Upper lobe of left lung (tissue), 6 donors: ENCODE results near the gene KIF23. TPM values are rescaled to one million over a fixed set of nuclear protein-coding genes. Genes with fewer than 3 reads are reported as not detected.

Experiments
- ATAC-seq, 2 donors: fragments of 200-7000 bp; cut with Tn5 transposase; one replicate each; pipeline ENCODE4 v1.9.1; 2022; ENCODE audit warnings: mild to moderate bottlenecking in 2 of 2, moderate library complexity in 2 of 2; ENCODE audit not compliant: low FRiP score in 2 of 2
- DNase-seq, 2 donors: peaks; one replicate each; pipeline ENCODE4 v3.0.0-alpha.2; 2019 to 2020
- H3K27ac ChIP-seq, 4 donors: fragments of 200-600 bp; sonication (generic); one replicate each; pipeline ENCODE4 v1.5.1; 2016 to 2019
- H3K27me3 ChIP-seq, 4 donors: fragments of 200-600 bp; sonication (generic); one replicate each; pipeline ENCODE4 v1.5.1; 2017 to 2019
- H3K36me3 ChIP-seq, 4 donors: fragments of 200-600 bp; sonication (generic); one replicate each; pipeline ENCODE4 v1.5.1; 2016 to 2019
- H3K4me1 ChIP-seq, 4 donors: fragments of 200-600 bp; sonication (generic); one replicate each; pipeline ENCODE4 v1.5.1; 2018 to 2019
- H3K4me3 ChIP-seq, 4 donors: fragments of 200-600 bp; sonication (generic); one replicate each; pipeline ENCODE4 v1.5.1; 2017 to 2019; ENCODE audit warnings: mild to moderate bottlenecking in 2 of 4, moderate library complexity in 1 of 4
- H3K9me3 ChIP-seq, 4 donors: fragments of 200-600 bp; sonication (generic); one replicate each; pipeline ENCODE4 v1.5.1; 2018 to 2019
- CTCF ChIP-seq, 6 experiments: fragments of 450-650 bp in 4 of 6; fragments of 200-600 bp in 2 of 6; sonication (generic) in 2 of 6; IDR thresholded peaks; one replicate each; pipeline ENCODE4 v1.5.1; 2016 to 2019; ENCODE audit warnings: antibody characterized with exemption in 6 of 6
- EP300 ChIP-seq, 4 donors: sonication (generic); formaldehyde crosslinking; IDR thresholded peaks; one replicate each; pipeline ENCODE4 v1.5.1; 2017; ENCODE audit warnings: antibody characterized with exemption in 4 of 4, control low read depth in 2 of 4
- POLR2A ChIP-seq, 4 donors: fragments of 450-650 bp; IDR thresholded peaks; one replicate each; pipeline ENCODE4 v1.5.1; 2016 to 2017; ENCODE audit warnings: antibody characterized with exemption in 4 of 4, mild to moderate bottlenecking in 2 of 4
- POLR2AphosphoS5 ChIP-seq, 2 donors: sonication (generic); formaldehyde crosslinking; IDR thresholded peaks; one replicate each; pipeline ENCODE4 v1.5.1; 2017; ENCODE audit warnings: antibody characterized with exemption in 2 of 2
- WGBS, 2 donors: methylation state at CpG; one replicate each; pipeline ENCODE4 v1.1.5; 2017 to 2018; 5-methylcytosine and 5-hydroxymethylcytosine counted together
- total RNA-seq, 6 donors: library from RNA; depleted of rRNA in 4 of 6; stranded (reverse); fragments of >200 nt in 4 of 6; gene quantifications; one replicate each; pipeline versions ENCODE4 v1.1.0 to v1.2.1, GENCODE V29; 2016 to 2021
- donor health status: DM: no; HTN: no; CAD: no; lungs with moderate emphysema.
- donor health status: DM: no; HTN: yes; CAD: no; lungs with severe emphysema.

Gene KIF23
- total RNA-seq, 6 donors from 2014 or later = 1.0 to 6.7 (median 3.7) TPM

GRCh38 chr15:69410248-69410874 is 3.8 kb upstream of the KIF23 start:
- TF ChIP-seq POLR2AphosphoS5 (IDR thresholded peaks at IDR 0.05) = no peak
- no peak for TF ChIP-seq EP300 (IDR thresholded peaks at IDR 0.05)
- TF ChIP-seq CTCF (IDR thresholded peaks at IDR 0.05) = no peak
- no peak for TF ChIP-seq POLR2A (IDR thresholded peaks at IDR 0.05)
- Histone ChIP-seq H3K4me1 (peaks cover 0 to 16% (median 6%) of the 10 kb centered on the region in 4 donors), H3K4me3 (no peak overlapping the region), H3K9me3 (no peaks in the 10 kb centered on the region), H3K27me3 (no peaks in the 10 kb centered on the region), H3K36me3 (no peaks in the 10 kb centered on the region), H3K27ac (no peak overlapping the region)
- 62 to 69% methylated on average over 9 of the region's 9 CpGs for WGBS, 2 donors
- DNase-seq = no peak
- no peak for ATAC-seq

- DNase-seq (no peak), ATAC-seq (no peak)
- no peak for TF ChIP-seq CTCF (IDR thresholded peaks at IDR 0.05)
- TF ChIP-seq EP300 (IDR thresholded peaks at IDR 0.05) = no peak
- H3K9me3 ChIP-seq = no peaks in the 10 kb centered on the region
- H3K4me1 ChIP-seq = peaks cover 0 to 20% (median 6%) of the 10 kb centered on the region in 4 donors
- no peak overlapping the region for H3K27ac ChIP-seq
- H3K27me3 ChIP-seq = no peaks in the 10 kb centered on the region
- no peaks in the 10 kb centered on the region for H3K36me3 ChIP-seq
- no peak overlapping the region for H3K4me3 ChIP-seq
These were observed 1.9 kb upstream of the KIF23 start for GRCh38 chr15:69412274-69412673.

- ATAC-seq (no peak), DNase-seq (no peak)
- TF ChIP-seq EP300 (IDR thresholded peaks at IDR 0.05) = no peak
- TF ChIP-seq POLR2AphosphoS5 (IDR thresholded peaks at IDR 0.05) = no peak
- no peak for TF ChIP-seq CTCF (IDR thresholded peaks at IDR 0.05)
- no peak for TF ChIP-seq POLR2A (IDR thresholded peaks at IDR 0.05)
- WGBS, 2 donors = 65% methylated on average over 1 of the region's 1 CpG
- no peak overlapping the region for H3K4me3 ChIP-seq
- no peak overlapping the region for H3K27ac ChIP-seq
- H3K27me3 ChIP-seq = no peaks in the 10 kb centered on the region
- H3K9me3 ChIP-seq = no peaks in the 10 kb centered on the region
- H3K4me1 ChIP-seq = peaks cover 0 to 20% (median 6%) of the 10 kb centered on the region in 4 donors
- no peaks in the 10 kb centered on the region for H3K36me3 ChIP-seq
These were observed 1.4 kb upstream of the KIF23 start for GRCh38 chr15:69412701-69413100.

- 0 to 1% methylated on average over 24 to 28 of the region's 29 CpGs for WGBS, 2 donors
- ATAC-seq (peak; percentile 79 to 91), DNase-seq (peak in 1 of 2 donors; percentile 32)
- Histone ChIP-seq H3K36me3 (no peaks in the 10 kb centered on the region), H3K4me3 (peak overlapping the region; percentile 75 to 89 (median 79)), H3K9me3 (no peaks in the 10 kb centered on the region), H3K4me1 (peaks cover 0 to 20% (median 6%) of the 10 kb centered on the region in 4 donors), H3K27ac (peak overlapping the region; percentile 21 to 78 (median 58)), H3K27me3 (no peaks in the 10 kb centered on the region)
- TF ChIP-seq CTCF (IDR thresholded peaks at IDR 0.05) (no peak), EP300 (IDR thresholded peaks at IDR 0.05) (no peak), POLR2AphosphoS5 (IDR thresholded peaks at IDR 0.05) (no peak), POLR2A (IDR thresholded peaks at IDR 0.05) (no peak)
These were observed 585 bp downstream of the KIF23 start for GRCh38 chr15:69414701-69415167.

- H3K4me1 ChIP-seq = peaks cover 0 to 20% (median 6%) of the 10 kb centered on the region in 4 donors
- WGBS, 2 donors = 83 to 85% methylated on average over 3 of the region's 3 CpGs
- H3K36me3 ChIP-seq = peaks cover 0 to 3% (median 0%) of the 10 kb centered on the region in 4 donors
- no peaks in the 10 kb centered on the region for H3K9me3 ChIP-seq
- no peaks in the 10 kb centered on the region for H3K27me3 ChIP-seq
- TF ChIP-seq POLR2AphosphoS5 (IDR thresholded peaks at IDR 0.05) (no peak), POLR2A (IDR thresholded peaks at IDR 0.05) (no peak), CTCF (IDR thresholded peaks at IDR 0.05) (no peak), EP300 (IDR thresholded peaks at IDR 0.05) (no peak)
- no peak for ATAC-seq
- DNase-seq = no peak
- H3K27ac ChIP-seq = no peak overlapping the region
- H3K4me3 ChIP-seq = peak overlapping the region in 1 of 4 donors; percentile 75
These were observed 1.2 kb downstream of the KIF23 start for GRCh38 chr15:69415381-69415780.
